GM19239 (cell line): ENCODE data around the gene PKN1.
"Not testable (repeated sequence)": the region's sequence is repeated elsewhere in the genome, so short reads cannot be mapped to it uniquely, and the experiment has no call there.

Experiments
- DNase-seq: peaks from one replicate; pipeline ENCODE4 v3.0.0; 2011; ENCODE audit warnings: low spot score; ENCODE audit not compliant: insufficient read length
- FAIRE-seq: peaks from 2 replicates; lab custom pipeline; 2011; peaks lifted over from hg19 to GRCh38; lab: Jason Lieb, UNC

The PKN1 gene

DNA sequence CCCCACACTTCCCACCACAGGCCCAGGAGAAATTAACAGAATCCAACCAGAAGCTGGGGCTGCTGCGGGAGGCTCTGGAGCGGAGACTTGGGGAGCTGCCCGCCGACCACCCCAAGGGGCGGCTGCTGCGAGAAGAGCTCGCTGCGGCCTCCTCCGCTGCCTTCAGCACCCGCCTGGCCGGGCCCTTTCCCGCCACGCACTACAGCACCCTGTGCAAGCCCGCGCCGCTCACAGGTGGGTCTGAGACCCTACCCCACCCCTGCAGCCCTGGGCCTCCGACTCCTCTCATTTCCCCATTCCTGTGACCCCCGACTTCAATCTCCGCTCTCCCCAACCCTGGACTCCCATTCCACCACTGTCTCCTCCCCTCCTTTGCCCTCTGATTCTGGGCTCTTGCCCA lies 17.8 kb downstream of the PKN1 start:
- DNase-seq = no peak
- FAIRE-seq = no peak

DNA sequence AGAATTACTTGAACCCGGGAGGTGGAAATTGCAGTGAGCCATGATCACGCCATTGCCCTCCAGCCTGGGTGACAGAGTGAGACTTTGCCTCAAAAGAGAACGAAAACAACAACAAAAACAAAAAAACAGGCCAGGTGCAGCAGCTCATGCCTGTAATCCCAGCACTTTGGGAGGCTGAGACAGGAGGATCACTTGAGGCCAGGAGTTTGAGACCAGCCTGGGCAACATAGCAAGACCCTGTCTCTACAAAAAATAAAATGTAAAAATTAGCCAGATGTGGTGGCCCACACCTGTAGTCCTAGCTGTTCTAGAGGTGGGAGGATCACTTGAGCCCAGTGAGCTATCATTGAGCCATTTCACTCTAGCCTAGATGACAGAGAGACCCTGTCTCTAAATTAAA lies 19.2 kb downstream of the PKN1 start:
- DNase-seq, FAIRE-seq: not testable (repeated sequence)

DNA sequence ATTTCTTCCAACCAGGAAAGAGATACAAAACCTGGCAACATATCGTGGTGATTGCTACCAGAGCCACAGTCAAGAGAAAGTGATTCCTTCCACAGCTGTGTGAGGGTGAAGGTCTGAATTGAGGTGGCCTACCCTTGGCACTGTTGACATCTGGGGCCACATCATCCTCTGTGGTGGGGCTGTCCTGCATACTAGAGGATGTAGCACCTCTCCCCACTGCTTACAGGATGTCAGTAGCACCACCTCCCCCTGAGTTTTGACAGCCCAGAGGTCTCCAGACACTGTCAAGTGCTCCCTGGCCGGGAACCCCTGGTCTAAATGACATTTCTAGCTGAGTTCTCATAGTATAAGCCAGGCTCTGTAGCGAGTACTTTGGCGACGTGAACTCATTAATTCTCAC lies 26.6 kb downstream of the PKN1 start:
- DNase-seq (no peak), FAIRE-seq (no peak)

DNA sequence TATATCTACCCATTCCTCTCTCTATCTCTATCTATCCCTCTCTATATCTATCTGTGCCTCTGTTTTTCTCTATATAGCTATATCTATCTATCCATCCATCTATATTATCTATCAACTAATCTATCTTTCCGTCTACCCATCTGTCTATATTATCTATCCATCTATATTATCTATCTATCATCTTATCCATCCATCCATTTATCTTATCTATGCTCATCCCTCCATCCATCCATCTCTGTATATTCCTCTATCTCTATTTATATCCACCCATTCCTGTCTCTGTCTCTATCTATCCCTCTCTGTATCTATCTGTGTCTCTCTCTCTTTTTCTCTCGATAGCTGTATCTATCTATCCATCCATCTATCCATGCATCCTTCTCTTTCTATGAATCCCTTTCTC lies 27.8 kb downstream of the PKN1 start:
- no peak for FAIRE-seq
- no peak for DNase-seq

DNA sequence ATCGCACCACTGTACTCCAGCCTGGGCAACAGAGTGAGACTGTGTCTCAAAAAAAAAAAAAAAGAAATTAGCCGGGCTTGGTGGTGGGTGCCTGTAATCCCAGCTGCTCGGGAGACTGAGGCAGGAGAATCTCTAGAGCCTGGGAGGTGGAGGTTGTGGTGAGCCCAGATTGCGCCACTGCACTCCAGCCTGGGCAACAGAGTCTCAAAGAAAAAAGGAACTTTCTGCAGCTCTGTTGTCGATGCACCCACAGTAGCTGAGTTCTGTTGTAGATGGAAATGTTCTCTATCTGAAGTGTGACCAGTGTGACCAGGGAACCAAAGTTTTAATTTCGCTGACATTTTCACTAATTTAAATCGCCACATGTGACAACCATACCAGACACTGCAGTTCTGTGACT lies 29.3 kb downstream of the PKN1 start:
- not testable (repeated sequence) for DNase-seq, FAIRE-seq

DNA sequence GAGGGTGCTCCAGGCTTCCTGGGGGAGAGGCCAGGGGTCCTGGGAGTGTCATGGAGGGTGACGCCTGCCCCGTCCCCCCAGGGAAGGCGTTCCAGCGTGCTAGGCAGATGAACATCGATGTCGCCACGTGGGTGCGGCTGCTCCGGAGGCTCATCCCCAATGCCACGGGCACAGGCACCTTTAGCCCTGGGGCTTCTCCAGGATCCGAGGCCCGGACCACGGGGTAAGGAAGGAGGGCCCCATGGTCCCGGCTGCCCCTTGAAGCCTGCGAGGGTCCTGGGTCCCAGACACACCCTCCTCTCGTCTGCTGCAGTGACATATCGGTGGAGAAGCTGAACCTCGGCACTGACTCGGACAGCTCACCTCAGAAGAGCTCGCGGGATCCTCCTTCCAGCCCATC lies 30.6 kb downstream of the PKN1 start:
- FAIRE-seq = no peak
- no peak for DNase-seq

DNA sequence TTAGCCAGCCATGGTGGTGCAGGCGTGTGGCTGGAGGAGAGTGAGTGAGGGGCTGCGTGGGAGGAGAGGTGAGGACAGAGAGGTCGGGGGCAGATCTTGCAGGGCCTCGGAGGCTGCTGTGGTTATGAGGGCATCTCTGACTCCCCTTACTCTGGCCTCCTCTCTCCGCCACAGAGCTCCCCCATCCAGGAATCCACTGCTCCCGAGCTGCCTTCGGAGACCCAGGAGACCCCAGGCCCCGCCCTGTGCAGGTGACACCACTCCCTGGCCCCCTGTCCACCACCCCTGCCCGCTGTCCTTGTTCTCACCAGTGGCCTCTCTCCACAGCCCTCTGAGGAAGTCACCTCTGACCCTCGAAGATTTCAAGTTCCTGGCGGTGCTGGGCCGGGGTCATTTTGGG lies 34.3 kb downstream of the PKN1 start:
- no peak for FAIRE-seq
- no peak for DNase-seq

DNA sequence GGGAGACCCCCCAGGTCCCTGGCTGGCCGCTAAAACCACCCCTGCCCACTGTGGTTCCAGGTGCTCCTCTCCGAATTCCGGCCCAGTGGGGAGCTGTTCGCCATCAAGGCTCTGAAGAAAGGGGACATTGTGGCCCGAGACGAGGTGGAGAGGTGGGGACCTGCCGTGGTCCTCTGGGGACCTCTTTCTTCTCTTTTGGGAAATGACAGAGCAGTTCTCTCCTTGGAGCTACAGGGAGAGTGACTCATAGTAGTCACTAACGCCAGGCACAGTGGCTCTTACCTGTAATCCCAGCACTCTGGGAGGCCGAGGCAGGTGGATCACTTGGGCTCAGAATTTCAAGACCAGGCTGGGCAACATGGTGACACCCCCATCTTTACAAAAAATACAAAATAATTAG lies 34.7 kb downstream of the PKN1 start:
- DNase-seq = no peak
- no peak for FAIRE-seq

DNA sequence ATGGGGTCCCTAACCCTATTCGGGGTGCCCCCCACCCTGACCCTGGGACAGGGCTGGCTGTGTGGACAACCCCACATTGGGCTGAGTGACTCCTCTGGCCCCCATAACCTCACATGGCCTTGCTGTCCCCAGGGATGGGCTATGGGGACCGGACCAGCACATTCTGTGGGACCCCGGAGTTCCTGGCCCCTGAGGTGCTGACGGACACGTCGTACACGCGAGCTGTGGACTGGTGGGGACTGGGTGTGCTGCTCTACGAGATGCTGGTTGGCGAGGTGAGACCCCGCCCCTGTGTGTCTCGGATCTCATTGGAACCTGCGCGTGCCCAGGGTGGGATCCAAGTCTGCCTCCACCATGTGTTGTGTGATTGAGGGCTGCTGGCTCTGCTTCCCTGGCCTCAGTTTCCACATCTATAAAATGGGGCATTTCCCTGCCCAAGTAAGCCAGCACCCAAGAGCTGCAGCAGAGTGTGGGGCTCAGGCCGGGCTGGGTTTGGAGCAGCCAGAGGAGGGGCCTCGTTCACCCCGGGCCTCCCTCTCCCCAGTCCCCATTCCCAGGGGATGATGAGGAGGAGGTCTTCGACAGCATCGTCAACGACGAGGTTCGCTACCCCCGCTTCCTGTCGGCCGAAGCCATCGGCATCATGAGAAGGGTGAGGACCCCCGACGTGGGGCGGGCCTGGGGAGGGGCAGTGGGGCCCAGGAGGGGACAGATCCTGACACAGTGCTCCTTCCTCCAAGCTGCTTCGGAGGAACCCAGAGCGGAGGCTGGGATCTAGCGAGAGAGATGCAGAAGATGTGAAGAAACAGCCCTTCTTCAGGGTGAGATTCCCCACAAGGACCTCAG lies 37.1 kb downstream of the PKN1 start:
- no peak for FAIRE-seq

DNA sequence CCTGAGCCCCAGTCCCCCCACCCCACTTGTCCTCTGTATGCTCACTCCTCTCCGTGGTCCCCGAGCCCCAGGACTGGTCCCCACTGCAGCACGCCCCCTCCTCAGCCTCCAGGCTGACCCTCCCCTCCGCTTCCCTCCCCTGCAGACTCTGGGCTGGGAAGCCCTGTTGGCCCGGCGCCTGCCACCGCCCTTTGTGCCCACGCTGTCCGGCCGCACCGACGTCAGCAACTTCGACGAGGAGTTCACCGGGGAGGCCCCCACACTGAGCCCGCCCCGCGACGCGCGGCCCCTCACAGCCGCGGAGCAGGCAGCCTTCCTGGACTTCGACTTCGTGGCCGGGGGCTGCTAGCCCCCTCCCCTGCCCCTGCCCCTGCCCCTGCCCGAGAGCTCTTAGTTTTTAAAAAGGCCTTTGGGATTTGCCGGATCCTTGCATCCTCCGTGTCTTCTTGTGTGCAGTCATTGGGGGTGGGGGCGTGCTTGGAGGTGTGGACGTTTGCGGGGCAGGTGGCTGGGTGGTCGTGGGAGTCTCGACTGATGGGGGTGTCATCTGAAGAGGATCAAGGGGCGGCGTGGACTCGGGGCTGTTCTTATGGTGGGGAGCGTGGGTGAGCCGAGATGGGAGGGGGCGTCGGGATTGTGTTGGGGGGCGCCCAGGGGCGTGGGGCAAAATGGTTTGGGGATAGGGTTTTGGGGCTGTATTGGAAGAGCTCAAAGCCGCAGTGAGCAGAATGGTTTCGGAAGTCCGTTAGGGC lies 38.5 kb downstream of the PKN1 start:
- FAIRE-seq (no peak), DNase-seq (no peak)

More for the DNA sequence above, 37.1 kb downstream of the PKN1 start:
- DNase-seq = no peak

DNA sequence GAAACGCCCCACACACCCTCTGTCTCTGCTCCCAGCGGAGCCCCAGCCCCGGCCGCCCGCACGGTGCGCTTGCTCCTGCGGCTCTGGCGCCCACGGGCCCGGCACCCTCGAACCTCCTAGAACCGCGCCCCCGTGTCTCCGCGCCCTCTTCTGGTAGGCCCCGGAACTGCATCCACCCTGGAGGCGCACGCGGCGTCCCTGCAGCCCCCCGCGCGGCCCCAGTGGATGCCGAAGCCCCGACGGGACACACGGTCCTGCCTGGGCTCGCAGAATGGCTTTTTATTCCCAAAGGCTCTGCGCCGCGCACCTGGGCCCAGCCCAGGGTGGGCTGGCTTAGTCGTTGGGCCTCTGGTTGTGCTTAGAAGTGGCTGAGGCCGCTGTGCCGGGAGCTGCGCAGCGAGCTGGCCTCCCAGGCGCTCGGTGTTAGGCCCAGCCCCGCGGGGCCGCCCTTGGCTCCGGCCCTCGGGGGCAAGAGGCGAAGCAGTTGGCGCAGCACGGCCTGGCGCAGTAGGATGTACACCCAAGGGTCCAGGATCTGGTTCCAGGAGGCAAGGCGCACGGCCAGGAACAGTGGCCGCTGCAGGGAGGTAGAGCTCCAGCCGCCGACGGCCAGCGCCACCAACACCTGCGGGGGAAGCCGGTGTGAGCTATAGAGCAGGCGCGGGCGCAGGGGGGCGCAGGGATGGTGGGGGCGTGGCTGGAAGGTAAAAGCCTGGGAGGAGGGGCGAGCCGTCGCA lies 39.3 kb downstream of the PKN1 start:
- FAIRE-seq (no peak), DNase-seq (peak; percentile 97)

DNA sequence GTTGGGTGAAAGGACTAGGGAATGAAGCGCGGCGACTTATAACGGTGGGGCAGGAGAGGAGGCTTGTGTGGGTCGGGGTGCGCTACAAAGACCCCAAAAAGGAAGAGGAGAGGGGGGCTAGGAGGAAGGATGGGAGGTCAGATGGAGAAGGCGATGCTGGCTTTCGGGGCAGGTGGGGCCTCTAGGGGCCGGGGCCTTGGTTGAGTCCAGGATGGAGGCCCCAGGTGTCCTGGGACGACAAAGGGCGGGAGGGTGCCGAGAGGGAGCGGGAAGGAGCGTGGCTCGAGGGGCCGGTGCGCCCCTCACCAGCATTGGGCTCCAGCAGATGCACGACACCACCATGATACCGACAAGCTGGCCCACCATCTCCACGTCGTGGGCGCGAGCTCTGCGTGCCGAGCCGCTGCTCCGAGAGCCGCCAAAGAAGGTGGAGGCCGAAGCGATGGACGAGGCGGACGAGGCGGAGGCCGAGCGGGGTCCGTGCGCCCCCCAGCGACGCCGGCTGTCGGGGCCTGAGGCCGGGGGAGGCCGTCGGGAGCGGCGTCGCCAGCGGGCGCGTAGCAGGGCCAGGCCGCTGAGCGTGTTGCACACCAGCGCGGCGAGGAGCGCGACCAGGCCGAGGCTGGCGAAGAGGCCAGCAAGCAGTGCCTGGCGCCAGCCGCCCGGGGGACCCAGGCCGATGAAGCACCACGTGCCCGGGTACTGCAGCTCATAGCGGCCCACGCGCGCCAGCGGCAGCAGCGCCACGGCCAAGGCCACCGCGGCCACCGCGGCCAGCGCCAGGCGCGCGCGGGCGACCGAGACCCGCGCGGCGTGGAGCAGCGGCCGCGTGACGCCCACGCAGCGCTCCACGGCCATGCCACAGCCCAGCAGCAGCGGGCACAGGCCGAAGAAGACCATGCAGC lies 40.2 kb downstream of the PKN1 start:
- DNase-seq = no peak
- FAIRE-seq = no peak

DNA sequence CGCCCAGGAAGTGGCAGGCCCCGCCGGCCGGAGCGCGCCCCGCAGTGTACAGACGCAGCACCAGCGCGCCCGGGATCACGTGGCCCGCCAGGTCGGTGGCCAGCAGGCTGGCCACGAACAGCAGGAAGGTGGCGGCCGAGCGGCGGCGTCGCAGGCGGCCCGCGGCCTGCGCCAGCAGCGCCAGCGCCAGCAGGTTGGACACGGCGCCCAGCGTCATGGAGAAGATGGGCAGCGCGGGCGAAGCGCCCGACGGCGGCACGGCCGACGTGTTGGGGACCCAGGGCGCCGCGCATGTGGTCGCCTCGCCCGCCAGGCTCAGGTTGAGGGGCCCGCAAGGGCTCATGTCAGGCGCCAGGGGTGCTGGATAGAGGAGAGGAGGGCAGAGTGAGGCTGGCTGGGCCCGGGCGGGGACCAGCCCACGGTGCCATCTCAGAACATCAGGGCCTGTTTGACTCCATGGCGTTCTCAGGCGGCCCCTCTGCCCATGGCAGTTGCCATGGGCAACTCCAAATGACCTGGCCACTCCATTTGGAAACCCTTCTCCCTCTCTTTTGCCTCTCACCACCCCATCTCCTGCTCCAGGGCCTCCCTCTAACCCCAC lies 41.0 kb downstream of the PKN1 start:
- FAIRE-seq (no peak), DNase-seq (no peak)

DNA sequence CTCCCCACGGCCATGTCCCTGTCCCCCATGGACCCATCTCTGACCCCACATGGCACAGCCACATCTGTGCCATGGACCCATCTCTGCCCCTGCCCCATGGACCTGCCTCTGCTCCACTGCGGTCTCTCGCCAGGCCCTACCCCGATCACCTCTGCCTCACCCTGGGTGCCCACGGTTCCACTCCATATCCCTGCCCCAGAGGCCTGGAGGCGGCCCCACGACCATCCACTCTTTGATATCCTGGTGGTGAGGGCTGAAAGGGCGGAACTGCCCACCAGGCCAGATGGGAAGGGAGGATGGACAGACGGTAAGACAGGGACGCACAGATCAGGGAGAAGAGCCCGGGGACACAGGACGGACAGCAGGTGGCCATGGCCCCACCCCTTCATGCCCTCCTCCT lies 41.7 kb downstream of the PKN1 start:
- FAIRE-seq (no peak), DNase-seq (no peak)

DNA sequence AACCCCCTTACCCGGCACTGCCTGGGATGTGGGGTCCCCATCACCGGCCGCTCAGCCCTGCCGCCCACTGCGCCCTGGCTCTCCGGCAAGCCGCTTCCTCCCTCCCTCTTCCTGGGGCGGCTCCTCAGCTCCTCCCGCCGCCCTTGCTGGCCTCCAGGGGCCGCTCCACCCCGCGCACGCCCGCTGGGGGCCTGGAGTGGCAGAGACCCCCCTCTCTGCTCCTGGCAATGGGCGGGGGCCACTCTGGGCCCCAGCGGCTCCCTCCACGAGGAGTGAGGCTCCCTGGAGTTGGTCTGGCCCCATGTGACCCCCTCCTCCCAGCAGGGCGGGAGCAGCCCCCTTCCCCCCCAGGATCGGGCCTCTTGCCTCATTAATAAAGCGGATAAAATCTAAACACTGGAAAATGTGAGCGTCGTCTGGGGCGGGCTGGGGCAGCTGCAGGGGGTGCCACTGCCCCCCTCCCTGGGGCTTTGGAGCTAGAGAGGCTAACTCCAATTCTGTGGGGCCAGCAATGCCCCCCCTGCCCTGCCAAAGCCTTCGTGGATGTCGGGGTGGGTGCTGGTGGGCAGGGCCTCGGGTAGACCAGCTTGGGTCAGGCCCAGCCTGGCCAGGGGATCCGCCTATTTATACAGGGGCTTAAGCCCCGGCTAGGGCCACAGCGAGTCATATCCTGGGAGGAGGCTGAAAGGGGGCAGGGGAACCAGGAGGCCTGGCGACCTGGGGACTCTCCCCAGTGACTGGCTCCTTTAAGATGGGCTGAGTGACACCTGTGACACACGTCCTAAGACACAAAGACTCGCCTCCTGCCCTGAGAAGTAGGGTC lies 42.4 kb downstream of the PKN1 start, which contains the start of gene PTGER1:
TSS of gene PTGER1 (minus strand) at position 104 of the 823 bp plus-strand sequence. CDS start 1,034 bp downstream, outside the sequence.
- FAIRE-seq = no peak
- DNase-seq = no peak

DNA sequence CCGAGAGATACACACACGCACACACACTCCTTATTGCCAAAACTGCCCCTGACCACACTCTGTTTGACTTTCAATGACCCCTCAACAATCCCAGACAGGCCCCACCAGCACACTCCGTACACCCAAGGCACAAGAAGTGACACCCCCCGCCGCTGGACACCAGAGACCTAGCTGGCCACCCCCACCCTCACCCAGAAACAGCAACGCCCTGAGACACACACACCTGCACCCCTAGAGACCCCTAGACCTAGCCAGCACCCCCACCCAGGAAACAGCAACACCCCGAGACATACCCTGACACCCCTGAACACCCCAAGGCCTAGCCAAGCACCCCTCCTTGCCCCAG lies 43.2 kb downstream of the PKN1 start:
- no peak for DNase-seq
- no peak for FAIRE-seq

DNA sequence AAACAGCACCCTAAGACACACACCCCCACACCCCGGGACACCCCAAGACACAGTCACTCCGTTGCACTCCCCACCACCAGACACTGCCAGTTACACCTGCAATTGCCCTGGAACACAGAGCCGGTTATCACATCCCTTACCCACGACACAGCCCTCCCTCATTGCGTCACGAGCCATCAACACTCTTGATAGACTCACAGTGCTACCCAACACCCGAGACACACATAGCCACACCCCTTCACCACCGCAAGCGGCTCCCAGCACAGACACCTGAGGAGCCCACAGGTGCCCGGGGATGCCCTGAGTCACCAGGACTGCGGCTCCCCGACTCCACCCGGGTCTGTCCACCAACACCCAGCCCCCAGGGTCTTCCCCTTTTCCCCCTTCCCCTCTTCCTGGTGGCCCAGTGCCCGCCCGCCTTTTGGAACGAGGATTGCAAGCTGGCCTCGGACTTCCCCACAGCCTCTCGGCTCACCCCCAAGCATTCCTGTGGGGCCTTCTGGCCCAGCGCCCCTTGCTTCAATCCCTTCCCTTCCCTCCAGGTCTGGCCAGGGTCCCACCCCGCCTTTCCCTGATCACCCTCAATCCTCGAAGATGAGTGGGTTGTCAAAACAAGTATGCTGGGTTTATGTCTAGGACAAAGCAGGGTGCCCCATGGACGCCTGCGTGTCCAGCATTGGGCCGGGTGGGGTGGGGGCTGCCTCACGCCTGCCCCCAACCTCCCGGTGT lies 43.7 kb downstream of the PKN1 start:
- DNase-seq = no peak
- FAIRE-seq = no peak
